ENCODE results near the gene INPP4B.

- TF ChIP-seq, protein P1, sequence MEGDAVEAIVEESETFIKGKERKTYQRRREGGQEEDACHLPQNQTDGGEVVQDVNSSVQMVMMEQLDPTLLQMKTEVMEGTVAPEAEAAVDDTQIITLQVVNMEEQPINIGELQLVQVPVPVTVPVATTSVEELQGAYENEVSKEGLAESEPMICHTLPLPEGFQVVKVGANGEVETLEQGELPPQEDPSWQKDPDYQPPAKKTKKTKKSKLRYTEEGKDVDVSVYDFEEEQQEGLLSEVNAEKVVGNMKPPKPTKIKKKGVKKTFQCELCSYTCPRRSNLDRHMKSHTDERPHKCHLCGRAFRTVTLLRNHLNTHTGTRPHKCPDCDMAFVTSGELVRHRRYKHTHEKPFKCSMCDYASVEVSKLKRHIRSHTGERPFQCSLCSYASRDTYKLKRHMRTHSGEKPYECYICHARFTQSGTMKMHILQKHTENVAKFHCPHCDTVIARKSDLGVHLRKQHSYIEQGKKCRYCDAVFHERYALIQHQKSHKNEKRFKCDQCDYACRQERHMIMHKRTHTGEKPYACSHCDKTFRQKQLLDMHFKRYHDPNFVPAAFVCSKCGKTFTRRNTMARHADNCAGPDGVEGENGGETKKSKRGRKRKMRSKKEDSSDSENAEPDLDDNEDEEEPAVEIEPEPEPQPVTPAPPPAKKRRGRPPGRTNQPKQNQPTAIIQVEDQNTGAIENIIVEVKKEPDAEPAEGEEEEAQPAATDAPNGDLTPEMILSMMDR (IDR thresholded peaks at IDR 0.05) = no peak
- no peak for TF ChIP-seq POLR2A (IDR thresholded peaks at IDR 0.05)
Measured at GRCh38 chr4:142369141-142369540, 477.0 kb downstream of the INPP4B start.

Measured in testis (tissue), 2 donors.